T1000 (cell line): ENCODE results near the gene SIK3.
"Not testable (repeated sequence)": the region's sequence is repeated elsewhere in the genome, so short reads cannot be mapped to it uniquely, and the experiment has no call there.

Experiments used
- DNase-seq: peaks from one replicate; lab custom pipeline; 2025; ENCODE audit warnings: mixed read lengths; lab: John Stamatoyannopoulos, UW

Gene SIK3

GRCh38 chr11:117076941-117077691 is 21.1 kb downstream of the SIK3 start:
- no peak for DNase-seq

- no peak for DNase-seq
Measured at GRCh38 chr11:117075186-117075585, 23.0 kb downstream of the SIK3 start.

- no peak for DNase-seq
Measured at GRCh38 chr11:117074119-117074518, 24.1 kb downstream of the SIK3 start.

GRCh38 chr11:117073539-117073938 is 24.7 kb downstream of the SIK3 start:
- no peak for DNase-seq

DNA sequence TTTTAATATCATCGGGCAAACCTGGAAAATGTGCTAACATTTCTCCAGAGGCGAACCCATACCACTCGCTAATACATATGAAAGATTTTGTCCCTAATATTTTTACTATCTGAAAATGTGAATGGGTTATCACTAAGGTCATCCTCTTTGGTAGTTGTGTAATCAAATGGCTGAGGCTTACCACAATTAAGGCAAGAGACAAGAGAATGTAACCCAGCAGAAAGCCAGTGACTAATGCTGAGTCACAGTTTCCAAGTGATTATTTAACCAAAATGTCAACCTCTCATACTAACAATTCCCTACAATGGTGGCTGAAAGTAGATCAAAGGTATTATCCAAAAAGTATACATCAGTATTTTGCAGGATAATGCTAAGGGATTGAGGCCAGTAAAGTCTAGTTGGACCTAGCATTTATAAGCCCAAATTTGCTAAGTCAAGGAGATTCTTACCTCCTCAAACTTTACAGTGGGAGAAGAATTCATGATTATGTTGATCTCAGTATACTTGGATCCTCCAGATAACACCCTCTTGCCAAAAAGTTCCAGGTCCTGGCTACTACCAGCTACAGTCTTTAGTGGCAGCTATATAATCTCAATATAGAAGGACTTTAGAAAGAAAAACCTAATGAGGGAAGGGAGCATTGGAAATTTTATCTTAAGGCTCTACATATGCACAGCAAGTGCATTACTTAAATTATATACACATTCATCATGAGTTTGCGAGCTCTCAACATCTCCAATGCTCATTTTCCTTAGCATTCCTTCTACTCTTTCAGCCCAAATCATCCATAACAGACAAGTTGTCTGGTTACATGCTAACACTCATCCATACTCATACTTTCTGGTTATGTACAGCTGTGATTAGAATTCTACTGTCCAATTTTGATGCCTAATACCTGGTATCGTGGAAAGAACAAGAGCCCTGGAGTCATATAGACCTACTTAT is 25.4 kb downstream of the SIK3 start:
- DNase-seq: no peak

DNA sequence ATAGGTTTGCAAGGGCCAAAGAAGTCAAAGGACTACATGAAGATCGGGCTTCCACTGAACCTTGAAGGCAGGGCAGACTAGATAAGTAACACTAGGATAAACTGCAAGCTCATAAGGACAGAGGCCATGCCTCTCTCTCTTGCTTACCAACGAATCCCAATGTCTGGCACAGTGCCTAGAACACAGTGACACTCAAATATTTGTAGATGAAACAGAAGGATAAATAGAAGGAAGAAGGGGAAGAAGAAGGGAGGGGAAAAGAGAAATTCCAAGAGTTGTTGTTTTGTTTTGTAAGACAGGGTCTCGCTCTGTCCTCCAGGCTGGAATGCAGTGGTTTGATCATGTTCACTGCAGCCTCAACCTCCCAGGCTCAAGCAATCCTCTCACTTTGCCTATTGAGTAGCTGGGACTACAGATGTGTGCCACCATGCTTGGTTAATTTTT is 26.9 kb downstream of the SIK3 start:
- DNase-seq: no peak

- no peak for DNase-seq
Measured at GRCh38 chr11:117070016-117070415, 28.2 kb downstream of the SIK3 start.

- DNase-seq: no peak
Measured at GRCh38 chr11:117068303-117068860, 29.8 kb downstream of the SIK3 start.

- no peak for DNase-seq
Measured at GRCh38 chr11:117066959-117067358, 31.3 kb downstream of the SIK3 start.

GRCh38 chr11:117064275-117064674 is 34.0 kb downstream of the SIK3 start:
- no peak for DNase-seq

DNA sequence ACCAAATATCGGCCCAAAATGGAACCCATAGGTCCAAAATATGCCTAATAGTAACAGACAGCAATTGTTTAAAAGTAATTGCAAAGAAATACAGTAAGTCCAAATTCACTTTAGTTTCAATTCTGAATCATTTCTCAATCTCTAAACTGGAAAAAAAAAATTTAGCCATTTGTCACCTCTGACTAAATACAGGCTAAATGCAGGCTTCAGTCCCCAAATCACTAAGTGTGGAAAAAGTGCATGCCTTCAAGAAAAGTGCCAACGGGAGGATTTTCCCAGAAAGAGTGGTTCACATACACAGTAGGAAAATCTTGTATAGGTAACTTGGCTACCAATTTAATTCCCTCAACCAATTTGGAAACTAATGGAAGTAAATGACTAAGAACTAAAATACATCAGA is 35.7 kb downstream of the SIK3 start:
- no peak for DNase-seq

DNA sequence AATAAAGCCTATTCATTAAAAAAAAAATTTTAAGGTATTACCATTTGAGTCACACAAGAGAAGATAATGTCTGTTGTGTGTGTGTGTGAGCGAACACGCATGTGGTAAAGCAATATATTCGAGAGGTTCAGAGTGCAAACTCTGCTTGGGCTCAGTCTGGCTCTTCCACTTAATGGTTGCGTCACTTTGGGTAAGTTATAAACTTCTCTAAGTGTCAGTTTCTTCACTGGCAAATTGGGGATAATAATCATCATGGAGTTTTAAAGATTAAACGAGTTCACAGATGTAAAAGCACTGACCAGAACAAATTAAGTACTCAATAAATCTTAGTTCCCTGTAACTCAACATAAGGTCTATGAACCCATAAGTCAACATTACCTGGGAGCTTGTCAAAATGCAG is 37.0 kb downstream of the SIK3 start:
- no peak for DNase-seq

- DNase-seq: no peak
Measured at GRCh38 chr11:117059611-117060148, 38.5 kb downstream of the SIK3 start.

- DNase-seq: no peak
Measured at GRCh38 chr11:117058761-117059261, 39.4 kb downstream of the SIK3 start.

DNA sequence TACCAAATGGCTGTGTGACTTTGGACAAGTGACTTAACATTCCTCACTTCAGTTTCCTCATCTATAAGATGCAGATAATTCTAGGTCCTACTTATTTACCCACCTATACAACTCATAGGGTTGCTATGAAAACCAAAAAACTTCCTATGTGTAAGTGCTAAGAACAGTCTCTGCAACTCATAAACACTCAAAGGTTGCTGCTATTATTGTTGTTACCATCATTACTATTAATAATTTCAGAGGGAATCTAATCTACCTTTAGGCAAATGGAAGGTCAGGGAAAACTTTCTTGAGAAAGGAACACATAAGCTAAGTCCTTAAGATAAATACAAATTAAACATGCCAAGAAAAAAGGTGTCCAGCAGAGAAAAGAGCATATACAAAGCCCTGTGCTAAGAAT is 40.5 kb downstream of the SIK3 start:
- DNase-seq: no peak

DNA sequence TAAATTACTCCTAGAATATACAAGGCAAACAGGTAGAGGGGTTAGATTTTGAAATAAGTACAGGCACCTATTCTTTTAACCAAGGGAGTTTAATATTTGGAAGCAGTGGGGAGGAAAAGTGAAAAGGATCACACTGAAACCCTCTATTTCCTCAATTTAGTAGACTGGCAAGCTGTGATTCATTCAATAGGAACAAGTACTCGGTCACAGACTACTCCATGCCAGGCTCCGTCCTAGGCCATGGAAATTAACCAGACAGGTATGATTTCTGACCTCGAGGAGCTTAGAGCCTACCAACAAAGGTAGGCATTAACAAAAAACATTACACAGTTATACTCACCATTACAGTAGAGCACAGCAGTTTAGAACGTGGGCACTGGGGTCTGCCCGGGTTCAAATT is 40.9 kb downstream of the SIK3 start:
- no peak for DNase-seq

GRCh38 chr11:117055469-117055868 is 42.8 kb downstream of the SIK3 start:
- no peak for DNase-seq

DNA sequence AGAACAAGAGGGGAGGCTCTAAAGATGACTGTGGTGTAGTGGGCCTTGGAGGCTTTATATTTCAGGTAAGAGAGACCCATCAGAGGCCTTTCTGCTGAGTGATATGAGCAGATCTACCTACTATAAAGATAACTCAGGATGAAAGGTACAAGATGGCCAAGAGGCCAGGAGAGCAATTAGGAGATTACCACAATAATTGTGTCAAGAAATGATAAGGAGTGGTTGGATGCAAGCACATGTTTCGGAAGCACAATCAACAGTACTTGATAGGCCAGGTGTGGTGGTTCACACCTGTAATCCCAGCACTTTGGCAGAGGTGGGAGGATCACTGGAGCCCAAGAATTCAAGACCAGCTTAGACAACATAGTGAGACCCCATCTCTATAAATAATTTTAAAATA is 43.8 kb downstream of the SIK3 start:
- no peak for DNase-seq

DNA sequence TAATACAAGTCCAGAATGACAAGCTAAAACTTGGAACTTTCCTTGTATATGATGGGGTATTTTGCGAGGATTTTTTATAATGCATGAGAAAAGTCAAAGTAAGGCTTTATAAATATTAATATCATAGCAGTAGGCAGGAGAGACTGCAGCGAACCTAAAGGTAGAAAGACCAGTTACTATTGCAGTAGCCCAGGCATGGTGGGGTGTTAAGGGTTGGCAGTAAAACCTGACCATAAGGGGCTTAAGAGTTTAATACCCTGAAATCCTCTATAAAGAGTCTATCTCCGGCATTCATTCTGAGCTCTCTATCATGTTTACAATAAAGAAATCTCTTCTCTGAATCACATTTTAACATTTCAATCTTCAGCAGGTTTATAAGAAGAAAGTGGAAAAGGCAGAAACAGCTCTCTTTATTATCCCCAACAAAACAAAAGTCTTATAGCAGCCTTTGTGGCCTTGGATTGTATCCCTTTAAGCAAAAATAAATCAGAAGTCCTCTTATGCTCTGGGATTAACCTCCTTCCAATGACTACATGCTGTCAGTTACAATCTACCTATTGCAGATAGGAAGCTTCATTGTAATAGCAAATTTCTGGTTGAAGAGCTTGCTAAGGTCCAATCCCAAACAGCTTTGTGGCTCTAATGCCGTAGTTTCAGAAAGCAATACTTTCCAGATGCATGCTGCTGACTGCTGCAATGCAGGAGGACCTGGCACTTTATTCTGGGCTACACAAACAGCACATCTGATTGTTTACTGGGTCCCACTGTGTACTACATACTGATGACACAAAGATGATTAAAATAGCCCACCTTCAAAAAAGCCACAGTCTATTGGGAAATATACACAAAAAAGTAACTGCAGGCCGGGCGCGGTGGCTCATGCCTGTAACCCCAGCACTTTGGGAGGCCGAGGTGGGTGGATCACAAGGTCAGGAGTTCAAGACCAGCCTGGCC is 45.8 kb downstream of the SIK3 start:
- DNase-seq: no peak

GRCh38 chr11:117050121-117050520 is 48.1 kb downstream of the SIK3 start:
- not testable (repeated sequence) for DNase-seq

GRCh38 chr11:117046627-117047026 is 51.6 kb downstream of the SIK3 start:
- DNase-seq: not testable (repeated sequence)
